HFF-Myc (cell line): Measurements from ENCODE around the gene AKAP10.

Source experiments
- DNase-seq: peaks from one replicate; pipeline ENCODE4 v3.0.0-alpha.2; 2011; ENCODE audit warnings: low read depth; ENCODE audit errors: extremely low read depth
- H3K4me3 ChIP-seq: replicated peaks from 2 replicates; pipeline ENCODE4 v1.5.1; 2011; ENCODE audit warnings: low read depth, mild to moderate bottlenecking, control low read depth, low read length
- TF ChIP-seq, protein P1 (sequence below): IDR thresholded peaks from 2 replicates; pipeline ENCODE4 v1.5.1; 2012; ENCODE audit warnings: mild to moderate bottlenecking, low read depth, low read length, control low read depth; ENCODE audit errors: missing control alignments

AKAP10 gene

DNA sequence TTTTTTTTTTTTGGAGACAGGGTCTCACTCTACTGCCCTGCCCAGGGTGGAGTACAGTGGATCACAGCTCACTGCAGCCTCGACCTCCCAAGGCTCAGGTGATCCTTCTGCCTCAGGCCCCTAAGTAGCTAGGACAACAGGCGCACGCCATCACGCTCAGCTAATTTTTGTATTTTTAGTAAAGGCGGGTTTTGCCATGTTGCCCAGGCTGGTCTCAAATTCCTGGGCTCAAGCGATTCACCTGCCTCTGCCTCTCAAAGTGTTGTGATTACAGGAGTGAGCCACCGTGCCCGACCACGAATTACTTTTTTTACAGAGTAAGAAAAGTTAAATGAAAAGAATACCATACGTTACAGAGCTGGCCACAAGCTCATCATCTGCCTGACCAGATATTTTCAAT lies 38.9 kb downstream of the AKAP10 start:
- TF ChIP-seq, protein P1, sequence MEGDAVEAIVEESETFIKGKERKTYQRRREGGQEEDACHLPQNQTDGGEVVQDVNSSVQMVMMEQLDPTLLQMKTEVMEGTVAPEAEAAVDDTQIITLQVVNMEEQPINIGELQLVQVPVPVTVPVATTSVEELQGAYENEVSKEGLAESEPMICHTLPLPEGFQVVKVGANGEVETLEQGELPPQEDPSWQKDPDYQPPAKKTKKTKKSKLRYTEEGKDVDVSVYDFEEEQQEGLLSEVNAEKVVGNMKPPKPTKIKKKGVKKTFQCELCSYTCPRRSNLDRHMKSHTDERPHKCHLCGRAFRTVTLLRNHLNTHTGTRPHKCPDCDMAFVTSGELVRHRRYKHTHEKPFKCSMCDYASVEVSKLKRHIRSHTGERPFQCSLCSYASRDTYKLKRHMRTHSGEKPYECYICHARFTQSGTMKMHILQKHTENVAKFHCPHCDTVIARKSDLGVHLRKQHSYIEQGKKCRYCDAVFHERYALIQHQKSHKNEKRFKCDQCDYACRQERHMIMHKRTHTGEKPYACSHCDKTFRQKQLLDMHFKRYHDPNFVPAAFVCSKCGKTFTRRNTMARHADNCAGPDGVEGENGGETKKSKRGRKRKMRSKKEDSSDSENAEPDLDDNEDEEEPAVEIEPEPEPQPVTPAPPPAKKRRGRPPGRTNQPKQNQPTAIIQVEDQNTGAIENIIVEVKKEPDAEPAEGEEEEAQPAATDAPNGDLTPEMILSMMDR, result no peak
- H3K4me3 ChIP-seq, result no peak overlapping the region
- DNase-seq, result no peak

DNA sequence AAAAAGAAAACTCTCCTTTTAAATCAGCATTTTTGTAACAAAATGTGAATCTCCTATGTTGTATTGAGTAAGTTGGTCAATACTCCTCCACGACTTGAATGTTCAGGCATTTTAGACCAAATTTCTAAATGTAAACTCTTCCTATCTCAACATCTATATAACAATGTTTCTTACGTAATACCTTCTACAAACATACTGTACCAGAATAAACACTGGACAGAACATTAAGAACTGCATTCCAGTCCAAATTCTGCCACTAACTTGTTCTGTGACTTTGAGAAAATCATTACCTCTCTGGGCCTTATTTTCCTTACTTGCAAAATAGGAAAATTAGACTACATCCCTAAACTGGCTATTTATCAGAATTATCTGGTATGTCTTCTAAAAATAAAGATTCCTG lies 40.1 kb downstream of the AKAP10 start:
- TF ChIP-seq, protein P1, result no peak
- no peak for DNase-seq
- H3K4me3 ChIP-seq, result no peak overlapping the region

DNA sequence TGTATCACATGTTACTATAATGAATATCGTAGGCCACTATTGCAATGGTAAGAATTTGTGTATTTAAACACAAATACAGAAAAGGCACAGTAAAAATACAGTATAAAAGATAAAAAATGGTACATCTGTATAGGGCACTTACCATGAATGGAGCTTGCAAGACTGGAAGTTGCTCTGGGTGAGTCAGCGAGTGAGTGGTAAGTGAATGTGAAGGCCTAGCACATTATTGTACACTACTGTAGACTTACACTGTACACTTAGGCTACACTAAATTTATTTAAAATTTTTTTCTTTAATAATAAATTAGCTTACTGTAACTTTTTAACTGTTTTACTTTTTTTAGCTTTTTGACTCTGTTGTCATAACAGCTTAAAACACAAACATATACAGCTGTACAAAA lies 42.5 kb downstream of the AKAP10 start:
- H3K4me3 ChIP-seq, result no peak overlapping the region
- TF ChIP-seq, protein P1, result no peak
- DNase-seq, result no peak

DNA sequence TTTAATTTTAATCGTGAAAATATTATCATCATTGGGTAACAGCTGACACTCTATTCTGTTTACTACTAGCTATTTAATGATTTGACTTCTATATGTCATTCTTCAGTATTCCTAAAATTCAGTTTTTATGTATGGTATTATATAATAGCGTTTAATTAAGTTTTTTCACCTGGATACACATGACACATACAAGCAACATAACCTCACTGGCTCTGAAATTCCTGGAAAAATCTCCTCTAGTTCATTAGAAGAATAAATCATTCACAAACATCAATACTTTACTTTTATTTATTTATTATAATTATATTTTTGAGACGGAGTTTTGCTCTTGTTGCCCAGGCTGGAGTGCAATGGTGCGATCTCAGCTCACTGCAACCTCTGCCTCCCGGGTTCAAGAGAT lies 44.0 kb downstream of the AKAP10 start:
- no peak overlapping the region for H3K4me3 ChIP-seq
- DNase-seq, result no peak
- TF ChIP-seq, protein P1, result no peak

DNA sequence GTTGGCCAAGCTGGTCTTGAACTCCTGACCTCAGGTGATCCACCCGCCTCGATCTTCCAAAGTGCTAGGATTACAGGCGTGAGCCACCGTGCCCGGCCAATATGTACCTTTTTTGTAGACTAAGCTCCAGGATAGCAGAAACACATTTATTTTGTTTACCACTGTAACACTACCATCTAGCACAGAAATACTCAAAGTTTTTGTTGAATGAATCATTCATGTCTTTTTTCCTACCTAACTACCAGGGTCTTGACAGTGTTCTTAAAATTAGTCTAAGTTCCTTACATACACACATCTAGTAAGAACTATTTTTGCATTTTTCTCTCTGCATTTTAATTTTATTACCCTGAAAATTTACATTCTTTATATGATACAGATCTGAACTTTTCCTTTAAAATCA lies 44.4 kb downstream of the AKAP10 start:
- no peak for DNase-seq
- no peak overlapping the region for H3K4me3 ChIP-seq
- TF ChIP-seq, protein P1, result no peak

DNA sequence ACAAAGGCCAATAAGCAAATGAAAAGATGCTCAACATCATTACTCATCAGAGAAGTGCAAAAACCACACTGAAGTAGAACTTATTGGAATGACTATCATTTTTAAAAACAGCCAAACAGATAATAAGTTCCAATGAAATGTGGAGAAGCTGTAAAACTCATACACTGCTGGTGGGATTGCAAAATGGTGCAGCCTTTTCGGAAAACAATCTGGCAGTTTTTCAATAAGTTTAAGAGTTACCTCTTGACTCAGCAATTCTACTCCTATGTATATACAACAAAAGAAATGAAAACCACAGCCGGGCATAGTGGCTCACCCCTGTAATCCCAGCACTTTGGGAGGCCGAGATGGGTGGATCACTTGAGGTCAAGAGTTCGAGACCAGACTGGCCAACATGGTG lies 49.3 kb downstream of the AKAP10 start:
- TF ChIP-seq, protein P1, result no peak
- no peak overlapping the region for H3K4me3 ChIP-seq
- no peak for DNase-seq

DNA sequence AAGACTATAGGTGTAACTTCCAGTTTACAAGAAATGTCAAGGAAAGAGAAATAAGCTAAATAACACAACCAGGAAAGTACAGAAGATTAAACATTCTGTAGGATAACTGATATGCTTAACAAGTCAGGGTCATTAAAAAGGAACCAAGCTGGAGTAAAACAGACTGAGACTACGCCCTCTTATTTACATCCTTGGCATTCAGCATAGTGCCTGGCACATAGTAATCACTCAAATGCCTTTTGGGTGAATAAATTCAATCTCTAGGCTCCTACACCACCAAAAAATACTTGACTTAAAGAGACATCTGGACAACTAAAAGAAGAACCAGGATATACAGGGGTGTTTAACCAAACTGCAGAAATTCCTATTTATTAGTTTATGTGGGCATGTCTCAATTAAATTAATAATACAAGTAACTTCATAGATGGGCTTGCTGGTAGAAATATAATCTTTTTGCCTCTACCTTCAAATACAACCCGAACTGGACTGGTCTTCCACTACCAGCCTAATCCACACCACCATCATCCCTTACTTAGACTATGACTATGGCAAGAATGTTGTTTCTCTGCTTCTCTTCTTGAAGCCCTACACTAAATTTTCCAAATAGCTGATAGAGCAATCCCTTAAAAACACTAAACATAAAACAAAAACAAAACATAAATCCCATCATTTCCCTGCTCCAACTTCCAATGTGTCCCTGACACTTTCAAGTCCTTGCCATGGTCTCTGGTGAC lies 62.2 kb downstream of the AKAP10 start:
- TF ChIP-seq, protein P1, result no peak
- H3K4me3 ChIP-seq, result no peak overlapping the region
- DNase-seq, result no peak
